HepG2 (cell line): ENCODE data around the gene MTA3. TPM values are rescaled to one million over a fixed set of nuclear protein-coding genes. Genes with fewer than 3 reads are reported as not detected.
A peak's percentile ranks its signal among the peaks of the same experiment; 100 is the strongest.

ENCODE experiments used
- ATAC-seq: fragments of 200-7000 bp; cut with Tn5 transposase; 3 replicates; pipeline ENCODE4 v1.9.1; 2020; ENCODE audit warnings: mild to moderate bottlenecking, moderate library complexity
- BruUV-seq: library from RNA; stranded (reverse); fragments of 400-500 nt; replicated peaks from 2 replicates; lab custom pipeline; 2021; lab: Mats Ljungman, UMichigan
- CTCF ChIA-PET: fragments of 300-600 bp; formaldehyde crosslinking; extraction: SDS; loops from one replicate; lab custom pipeline; 2021; ENCODE audit warnings: low total read pairs, inconsistent platforms, low intra/inter-chr PET ratio; lab: Yijun Ruan, JAX
- POLR2A ChIA-PET: fragments of 350-600 bp; sonication (Branson Sonifier 250); formaldehyde crosslinking; loops from one replicate; lab custom pipeline; 2020; ENCODE audit warnings: antibody characterized with exemption, inconsistent platforms; lab: Yijun Ruan, JAX
- DNase-seq: peaks from one replicate; pipeline ENCODE4 v3.0.0-alpha.2; 2015; ENCODE audit warnings: low spot score
- FAIRE-seq: peaks from 3 replicates; lab custom pipeline; 2011; peaks lifted over from hg19 to GRCh38; lab: Jason Lieb, UNC
- H2AFZ ChIP-seq: one replicate; pipeline ENCODE4 v1.6.1; 2011; ENCODE audit warnings: low read length, inconsistent platforms
- H3K27ac ChIP-seq: fragments of 300-600 bp; 3 replicates; pipeline ENCODE4 v1.8.0; 2011; ENCODE audit warnings: mixed run types, mild to moderate bottlenecking, mixed read lengths, low read length, inconsistent platforms; ENCODE audit not compliant: insufficient read depth; ENCODE audit errors: extremely low read length
- H3K27me3 ChIP-seq, 2 experiments: fragments of 200-600 bp in 1 of 2; 2 replicates in 1 of 2; 3 replicates in 1 of 2; pipeline versions ENCODE4 v1.6.0 to v1.8.0; 2011; ENCODE audit warnings: low read length in 2 of 2, mild to moderate bottlenecking in 2 of 2, moderate library complexity in 2 of 2, inconsistent platforms in 1 of 2; ENCODE audit not compliant: insufficient read depth in 2 of 2, control insufficient read depth in 1 of 2
- H3K36me3 ChIP-seq, 2 experiments: fragments of 200-600 bp in 1 of 2; replicated peaks in 1 of 2; 2 replicates in 1 of 2; 3 replicates in 1 of 2; pipeline versions ENCODE4 v1.5.1 to v1.8.0; 2011; ENCODE audit warnings: low read length in 2 of 2, inconsistent platforms in 1 of 2; ENCODE audit not compliant: insufficient read depth in 2 of 2, control insufficient read depth in 1 of 2
- H3K4me1 ChIP-seq: 2 replicates; pipeline ENCODE4 v1.5.1; 2012; ENCODE audit warnings: low read length, inconsistent platforms; ENCODE audit not compliant: insufficient read depth
- H3K4me2 ChIP-seq: 2 replicates; pipeline ENCODE4 v1.6.0; 2011; ENCODE audit warnings: low read depth, low read length, inconsistent platforms
- H3K4me3 ChIP-seq, 3 experiments: fragments of 200-600 bp in 1 of 3; sonication (generic), shearing (Covaris generic) in 1 of 3; replicated peaks in 1 of 3; 2 replicates each; pipeline ENCODE4 v1.5.1; 2011 to 2016; ENCODE audit warnings: low read length in 3 of 3, inconsistent platforms in 2 of 3, low read depth in 2 of 3, mild to moderate bottlenecking in 2 of 3, control low read depth in 1 of 3, mixed read lengths in 1 of 3; ENCODE audit not compliant: insufficient read depth in 1 of 3
- H3K79me2 ChIP-seq: one replicate; pipeline ENCODE4 v1.6.1; 2011; ENCODE audit warnings: low read length, inconsistent platforms; ENCODE audit not compliant: insufficient read depth
- H3K9ac ChIP-seq: 2 replicates; pipeline ENCODE4 v1.6.0; 2011; ENCODE audit warnings: mild to moderate bottlenecking, low read depth, low read length, inconsistent platforms; ENCODE audit not compliant: insufficient read depth
- H3K9me3 ChIP-seq: 2 replicates; pipeline ENCODE4 v1.5.1; 2012; ENCODE audit warnings: mild to moderate bottlenecking, low read length
- H4K20me1 ChIP-seq: 2 replicates; pipeline ENCODE4 v1.6.0; 2011; ENCODE audit warnings: inconsistent platforms, mild to moderate bottlenecking, low read length, moderate library complexity; ENCODE audit not compliant: insufficient read depth
- AGO2 ChIP-seq: fragments of 200-400 bp; formaldehyde crosslinking; optimal IDR thresholded peaks from 2 replicates; pipeline ENCODE3; 2017; ENCODE audit warnings: mild to moderate bottlenecking, low read depth, low read length, moderate library complexity
- CSRNP1 ChIP-seq: sonication (generic); formaldehyde crosslinking; IDR thresholded peaks from 2 replicates; pipeline ENCODE4 v1.8.1; 2023; ENCODE audit warnings: mild to moderate bottlenecking, missing genetic modification reagents
- FIP1L1 ChIP-seq: fragments of 200-400 bp; formaldehyde crosslinking; IDR thresholded peaks from 2 replicates; pipeline ENCODE4 v1.6.1; 2018; ENCODE audit warnings: low read depth, mild to moderate bottlenecking, low read length, moderate library complexity, borderline replicate concordance; ENCODE audit not compliant: insufficient read depth
- NONO ChIP-seq, 2 experiments: fragments of 450-650 bp in 1 of 2; sonication (generic) in 1 of 2; formaldehyde crosslinking in 1 of 2; IDR thresholded peaks in 1 of 2; conservative IDR thresholded peaks in 1 of 2; 2 replicates each; pipeline versions ENCODE4 v1.6.1 to v1.8.0; 2017 to 2022; ENCODE audit warnings: mild to moderate bottlenecking in 1 of 2, missing genetic modification reagents in 1 of 2, moderate library complexity in 1 of 2
- POLR2A ChIP-seq, 2 experiments: IDR thresholded peaks; 2 replicates each; pipeline ENCODE4 v1.6.1; 2011; ENCODE audit warnings: low read depth in 2 of 2, low read length in 2 of 2, mild to moderate bottlenecking in 1 of 2, moderate library complexity in 1 of 2; ENCODE audit not compliant: insufficient read depth in 1 of 2
- POLR2AphosphoS2 ChIP-seq: IDR thresholded peaks from 2 replicates; pipeline ENCODE4 v1.6.1; 2011; ENCODE audit warnings: low read depth, low read length, improper control_type of control experiment
- RFX3 ChIP-seq: IDR thresholded peaks from 2 replicates; pipeline ENCODE4 v1.6.1; 2016; ENCODE audit warnings: missing biosample characterization, missing genetic modification reagents
- ZFP36 ChIP-seq: fragments of 150-350 bp; IDR thresholded peaks from 2 replicates; pipeline ENCODE4 v1.6.1; 2018; ENCODE audit warnings: borderline replicate concordance, low read length, low read depth; ENCODE audit not compliant: partially characterized antibody
- ZNF7 ChIP-seq: IDR thresholded peaks from 2 replicates; pipeline ENCODE4 v1.6.1; 2016; ENCODE audit warnings: missing biosample characterization, missing genetic modification reagents
- ZNF782 ChIP-seq: sonication (generic); formaldehyde crosslinking; IDR thresholded peaks from 2 replicates; pipeline ENCODE4 v1.4.0; 2020; ENCODE audit warnings: missing genetic modification reagents, mild to moderate bottlenecking, borderline replicate concordance
- WGBS: methylation state at CpG from one replicate; pipeline ENCODE4 v1.1.6; 2017; ENCODE audit warnings: low lambda C conversion rate; 5-methylcytosine and 5-hydroxymethylcytosine counted together
- in situ Hi-C: cut with HindIII; loops from 2 replicates; pipeline ENCODE4 v1.10.0; 2017; ENCODE audit warnings: low pct_unique_long_range_greater_than_20kb; ENCODE audit not compliant: extremely low pct_ligation_motif_present
- intact Hi-C: fragments of 100-400 bp; cut with micrococcal nuclease; formaldehyde crosslinking; loops from one replicate; pipeline ENCODE4 v1.10.0; 2022; ENCODE audit not compliant: unreplicated experiment
- polyA plus RNA-seq, 8 experiments: library from polyadenylated mRNA; depleted of rRNA in 3 of 8; stranded (reverse) in 7 of 8; unstranded in 1 of 8; fragments of >200 nt; fragmentation: Illumina TruSeq in 4 of 8; extraction: Trizol in 4 of 8; gene quantifications; 2 replicates each; pipeline versions ENCODE4 v1.2.1 to v1.2.3, GENCODE V29; 2011 to 2016; ENCODE audit warnings: low read depth in 4 of 8, missing spikeins in 1 of 8, mixed read lengths in 1 of 8; ENCODE audit not compliant: insufficient read depth in 1 of 8
- total RNA-seq, 5 experiments: library from RNA; depleted of rRNA; stranded (reverse); fragments of >200 nt; fragmentation: Illumina TruSeq; extraction: Trizol; gene quantifications; 2 replicates each; pipeline ENCODE4 v1.2.3, GENCODE V29; 2016; ENCODE audit warnings: low read depth in 1 of 5
- TF ChIP-seq, protein P1 (sequence below): sonication (generic); formaldehyde crosslinking; IDR thresholded peaks from 2 replicates; pipeline ENCODE4 v1.4.0; 2020; ENCODE audit warnings: missing genetic modification reagents

Gene MTA3
- total and polyA plus RNA-seq, 2 of the 13 experiments (the other 11 are each of a cell fraction or from before 2014, with no cell fraction given), result 48.8 to 77.8 TPM

GRCh38 chr2:42767899-42768705 lies 199.7 kb downstream of the MTA3 start:
- Histone ChIP-seq H3K4me2 (no peak overlapping the region), H3K27me3 (no peaks in the 10 kb centered on the region), H3K4me3 (no peak overlapping the region), H3K27ac (no peak overlapping the region), H3K9me3 (no peaks in the 10 kb centered on the region), H3K9ac (no peak overlapping the region), H3K36me3 (peaks cover 0 to 1% of the 10 kb centered on the region in 2 experiments; a peak in 3 of 5 replicates), H4K20me1 (no peaks in the 10 kb centered on the region), H2AFZ (no peak overlapping the region), H3K79me2 (no peaks in the 10 kb centered on the region), H3K4me1 (no peaks in the 10 kb centered on the region)
- TF ChIP-seq AGO2 (peak; percentile 53), NONO (IDR thresholded peaks at IDR 0.05) (no peak), NONO (CRISPR knock-in tag; conservative IDR thresholded peaks at IDR 0.05) (0 out of 2 replicates have a peak, but pooled peaks have one; percentile 23), POLR2A (IDR thresholded peaks at IDR 0.05; ENCODE audit: insufficient read depth in 1 of 2, low read depth in 2 of 2, low read length in 2 of 2) (0 out of 4 replicates have a peak, but pooled peaks of 1 of the 2 experiments have one; percentile 11)
- TF ChIP-seq, protein P1, sequence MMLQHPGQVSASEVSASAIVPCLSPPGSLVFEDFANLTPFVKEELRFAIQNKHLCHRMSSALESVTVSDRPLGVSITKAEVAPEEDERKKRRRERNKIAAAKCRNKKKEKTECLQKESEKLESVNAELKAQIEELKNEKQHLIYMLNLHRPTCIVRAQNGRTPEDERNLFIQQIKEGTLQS (CRISPR knock-in tag), result no peak
- FAIRE-seq (no peak), DNase-seq (no peak), ATAC-seq (no peak)
- WGBS, result 91% methylated on average over 7 of the region's 14 CpGs
- CTCF ChIA-PET, result no interaction called here
- POLR2A ChIA-PET, result interaction anchor here (1.0 kb wide), 1 partner anchor 20 kb away, joined by 4 read pairs; no protein-coding TSS in a partner anchor
- in situ Hi-C loops (no loop called here), intact Hi-C loops (no loop called here)
- BruUV-seq, result no TSS peak

- H3K4me3 ChIP-seq, result no peak overlapping the region
- TF ChIP-seq POLR2AphosphoS2, result no peak
- no peak for TF ChIP-seq ZNF782
- no peak for TF ChIP-seq RFX3
- no peak for TF ChIP-seq CSRNP1 (CRISPR knock-in tag)
- TF ChIP-seq ZFP36, result peak; percentile 87
- TF ChIP-seq ZNF7 (CRISPR knock-in tag), result no peak
- TF ChIP-seq FIP1L1, result no peak
- TF ChIP-seq, all 625 proteins: peak for 1
- DNase-seq, result no peak
- H3K27me3 ChIP-seq, result no peaks in the 10 kb centered on the region
- ChIA-PET POLR2A (interaction anchor here (1.0 to 1.3 kb wide), 2 partner anchors 19 to 24 kb away, joined by 4 to 5 read pairs; partner anchors contain the start of gene HAAO), CTCF (no interaction called here)
- peaks cover 0 to 1% of the 10 kb centered on the region in 2 experiments; a peak in 3 of 5 replicates for H3K36me3 ChIP-seq
- H2AFZ ChIP-seq, result no peak overlapping the region
- in situ Hi-C loops, result no loop called here
- H3K4me1 ChIP-seq, result no peaks in the 10 kb centered on the region
- no peak overlapping the region for H3K4me2 ChIP-seq
- H3K79me2 ChIP-seq, result no peaks in the 10 kb centered on the region
- intact Hi-C loops, result no loop called here
- no TSS peak for BruUV-seq
- ATAC-seq, result no peak
- H3K27ac ChIP-seq, result no peak overlapping the region
- no peak overlapping the region for H3K9ac ChIP-seq
- FAIRE-seq, result no peak
- H4K20me1 ChIP-seq, result no peaks in the 10 kb centered on the region
- no peaks in the 10 kb centered on the region for H3K9me3 ChIP-seq
- 83% methylated on average over 3 of the region's 3 CpGs for whole genome bisulfite sequencing
Observed at GRCh38 chr2:42768706-42769256, 200.3 kb downstream of the MTA3 start.
